ENCODE results near the gene ARMH3.
"Not testable (repeated sequence)": the region's sequence is repeated elsewhere in the genome, so short reads cannot be mapped to it uniquely, and the experiment has no call there.

The ARMH3 gene

GRCh38 chr10:102055647-102056419 is at the start of gene ARMH3:
TSS of gene ARMH3 (minus strand) at chr10:102056173. CDS start at chr10:102040114, 16,059 bp downstream.
- DNase-seq (ENCODE audit: low read depth, low spot score), result peak; percentile 77

- DNase-seq (ENCODE audit: low read depth, low spot score), result no peak
Observed at GRCh38 chr10:102102421-102102820, 46.4 kb upstream of the ARMH3 start.

- DNase-seq (ENCODE audit: low read depth, low spot score), result no peak
Observed at GRCh38 chr10:102101152-102101551, 45.2 kb upstream of the ARMH3 start.

GRCh38 chr10:102096449-102096848 is 40.5 kb upstream of the ARMH3 start:
- no peak for DNase-seq (ENCODE audit: low read depth, low spot score)

GRCh38 chr10:102090772-102091171 is 34.8 kb upstream of the ARMH3 start:
- DNase-seq (ENCODE audit: low read depth, low spot score), result no peak

- no peak for DNase-seq (ENCODE audit: low read depth, low spot score)
Observed at GRCh38 chr10:102086196-102086595, 30.2 kb upstream of the ARMH3 start.

GRCh38 chr10:102085336-102085735 is 29.4 kb upstream of the ARMH3 start:
- DNase-seq (ENCODE audit: low read depth, low spot score), result no peak

GRCh38 chr10:102083541-102083940 is 27.6 kb upstream of the ARMH3 start:
- DNase-seq (ENCODE audit: low read depth, low spot score), result no peak

GRCh38 chr10:102072673-102073527 is 16.9 kb upstream of the ARMH3 start:
- peak; percentile 62 for DNase-seq (ENCODE audit: low read depth, low spot score)

GRCh38 chr10:102069071-102069470 is 13.1 kb upstream of the ARMH3 start:
- no peak for DNase-seq (ENCODE audit: low read depth, low spot score)

GRCh38 chr10:102068216-102068615 is 12.2 kb upstream of the ARMH3 start:
- no peak for DNase-seq (ENCODE audit: low read depth, low spot score)

GRCh38 chr10:102067091-102067916 is 11.3 kb upstream of the ARMH3 start:
- no peak for DNase-seq (ENCODE audit: low read depth, low spot score)

GRCh38 chr10:102066399-102067088 is 10.6 kb upstream of the ARMH3 start:
- DNase-seq (ENCODE audit: low read depth, low spot score), result no peak

GRCh38 chr10:102065561-102066398 is 9.8 kb upstream of the ARMH3 start:
- no peak for DNase-seq (ENCODE audit: low read depth, low spot score)

- DNase-seq (ENCODE audit: low read depth, low spot score), result peak; percentile 71
Observed at GRCh38 chr10:102064868-102065560, 9.0 kb upstream of the ARMH3 start, which contains the start of gene HPS6. TSS of gene HPS6 (plus strand) at chr10:102065349. CDS start at chr10:102065475, 126 bp downstream.

- DNase-seq (ENCODE audit: low read depth, low spot score), result no peak
Observed at GRCh38 chr10:102064503-102064867, 8.5 kb upstream of the ARMH3 start.

- no peak for DNase-seq (ENCODE audit: low read depth, low spot score)
Observed at GRCh38 chr10:102059987-102060386, 4.0 kb upstream of the ARMH3 start.

- not testable (repeated sequence) for DNase-seq (ENCODE audit: low read depth, low spot score)
Observed at GRCh38 chr10:102054881-102055646, 909 bp downstream of the ARMH3 start.

- no peak for DNase-seq (ENCODE audit: low read depth, low spot score)
Observed at GRCh38 chr10:102046095-102046494, 9.9 kb downstream of the ARMH3 start.
